Tibial nerve (tissue), 4 donors: Measurements from ENCODE around the gene TTC39A. TPM values are rescaled to one million over a fixed set of nuclear protein-coding genes. Genes with fewer than 3 reads are reported as not detected.
A peak's percentile ranks its signal among the peaks of the same experiment; 100 is the strongest.

Experiments used
- DNase-seq, 2 donors: peaks; one replicate each; pipeline ENCODE4 v3.0.0-alpha.2; 2019; ENCODE audit warnings: low spot score in 2 of 2
- H3K27ac ChIP-seq, 4 donors: fragments of 200-600 bp; sonication (generic) in 3 of 4; one replicate each; pipeline ENCODE4 v1.5.1; 2017 to 2019; ENCODE audit warnings: mild to moderate bottlenecking in 1 of 4
- H3K27me3 ChIP-seq, 2 donors: fragments of 200-600 bp; sonication (generic) in 1 of 2; one replicate each; pipeline versions ENCODE4 v1.5.1 to v1.6.0; 2017 to 2019
- H3K36me3 ChIP-seq, 3 donors: fragments of 200-600 bp; sonication (generic); one replicate each; pipeline ENCODE4 v1.5.1; 2018 to 2019
- H3K4me1 ChIP-seq, 4 donors: fragments of 200-600 bp; sonication (generic) in 3 of 4; one replicate each; pipeline ENCODE4 v1.5.1; 2017 to 2019
- H3K4me3 ChIP-seq, 4 donors: fragments of 200-600 bp; sonication (generic) in 3 of 4; one replicate each; pipeline ENCODE4 v1.5.1; 2017 to 2019; ENCODE audit warnings: mild to moderate bottlenecking in 1 of 4, moderate library complexity in 1 of 4
- H3K9me3 ChIP-seq, 4 donors: fragments of 200-600 bp; sonication (generic) in 3 of 4; one replicate each; pipeline ENCODE4 v1.5.1; 2017 to 2019
- CTCF ChIP-seq, 5 experiments: fragments of 200-600 bp in 3 of 5; fragments of 450-650 bp in 2 of 5; sonication (generic) in 3 of 5; IDR thresholded peaks; one replicate each; pipeline ENCODE4 v1.5.1; 2016 to 2019; ENCODE audit warnings: antibody characterized with exemption in 5 of 5, mild to moderate bottlenecking in 3 of 5, moderate library complexity in 2 of 5
- EP300 ChIP-seq, 2 donors: sonication (generic); formaldehyde crosslinking; IDR thresholded peaks; one replicate each; pipeline ENCODE4 v1.6.1; 2017; ENCODE audit warnings: antibody characterized with exemption in 2 of 2, mild to moderate bottlenecking in 1 of 2
- POLR2A ChIP-seq, 2 donors: fragments of 450-650 bp; IDR thresholded peaks; one replicate each; pipeline ENCODE4 v1.6.1; 2017; ENCODE audit warnings: antibody characterized with exemption in 2 of 2, mild to moderate bottlenecking in 2 of 2, moderate library complexity in 2 of 2
- WGBS, 2 donors: methylation state at CpG; one replicate each; pipeline ENCODE4 v1.1.5; 2018; 5-methylcytosine and 5-hydroxymethylcytosine counted together
- total RNA-seq, 4 donors: library from RNA; depleted of rRNA; stranded (reverse); fragments of >200 nt; gene quantifications; one replicate each; pipeline ENCODE4 v1.1.0, GENCODE V29; 2016

Gene TTC39A
- total RNA-seq, 4 donors from 2014 or later: 0.20 to 2.4 (median 0.84) TPM; not detected in 1

DNA sequence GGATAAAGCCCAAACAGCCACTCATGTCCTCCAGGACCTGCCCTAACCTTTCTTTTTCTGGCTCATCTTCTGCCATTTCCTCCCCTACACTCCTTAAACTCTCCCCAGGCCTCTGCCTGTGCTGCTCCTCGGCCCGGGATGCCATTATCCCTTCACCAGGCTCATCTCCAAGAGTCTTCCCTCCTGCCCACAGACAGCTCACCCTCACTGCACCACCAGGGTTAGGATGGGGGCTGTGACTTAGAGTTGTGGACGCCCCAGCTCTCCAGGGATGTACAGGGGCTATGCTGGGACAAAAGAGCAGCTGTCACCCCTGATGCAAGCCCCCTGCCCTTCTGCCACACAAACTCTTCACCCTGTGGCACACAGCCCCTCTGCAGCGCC is 32.0 kb downstream of the TTC39A start:
- DNase-seq: no peak
- H3K27me3 ChIP-seq: no peaks in the 10 kb centered on the region
- H3K36me3 ChIP-seq: no peaks in the 10 kb centered on the region
- WGBS, 2 donors: 84 to 88% methylated on average over 4 of the region's 4 CpGs
- no peak overlapping the region for H3K4me3 ChIP-seq
- peaks cover 0 to 13% (median 6%) of the 10 kb centered on the region in 4 donors for H3K4me1 ChIP-seq
- H3K27ac ChIP-seq: no peak overlapping the region
- no peak for TF ChIP-seq CTCF (IDR thresholded peaks at IDR 0.05)
- no peak for TF ChIP-seq POLR2A (IDR thresholded peaks at IDR 0.05)
- TF ChIP-seq EP300 (IDR thresholded peaks at IDR 0.05): no peak
- H3K9me3 ChIP-seq: no peaks in the 10 kb centered on the region

- TF ChIP-seq POLR2A (IDR thresholded peaks at IDR 0.05): no peak
- peaks cover 0 to 13% (median 6%) of the 10 kb centered on the region in 4 donors for H3K4me1 ChIP-seq
- H3K4me3 ChIP-seq: peak overlapping the region; percentile 28 to 56 (median 47)
- H3K27ac ChIP-seq: no peak overlapping the region
- H3K27me3 ChIP-seq: no peaks in the 10 kb centered on the region
- WGBS, 2 donors: 82 to 83% methylated on average over 25 of the region's 25 CpGs
- H3K9me3 ChIP-seq: no peaks in the 10 kb centered on the region
- no peak for DNase-seq
- no peaks in the 10 kb centered on the region for H3K36me3 ChIP-seq
These were observed 32.7 kb downstream of the TTC39A start for GRCh38 chr1:51297401-51298321.

DNA sequence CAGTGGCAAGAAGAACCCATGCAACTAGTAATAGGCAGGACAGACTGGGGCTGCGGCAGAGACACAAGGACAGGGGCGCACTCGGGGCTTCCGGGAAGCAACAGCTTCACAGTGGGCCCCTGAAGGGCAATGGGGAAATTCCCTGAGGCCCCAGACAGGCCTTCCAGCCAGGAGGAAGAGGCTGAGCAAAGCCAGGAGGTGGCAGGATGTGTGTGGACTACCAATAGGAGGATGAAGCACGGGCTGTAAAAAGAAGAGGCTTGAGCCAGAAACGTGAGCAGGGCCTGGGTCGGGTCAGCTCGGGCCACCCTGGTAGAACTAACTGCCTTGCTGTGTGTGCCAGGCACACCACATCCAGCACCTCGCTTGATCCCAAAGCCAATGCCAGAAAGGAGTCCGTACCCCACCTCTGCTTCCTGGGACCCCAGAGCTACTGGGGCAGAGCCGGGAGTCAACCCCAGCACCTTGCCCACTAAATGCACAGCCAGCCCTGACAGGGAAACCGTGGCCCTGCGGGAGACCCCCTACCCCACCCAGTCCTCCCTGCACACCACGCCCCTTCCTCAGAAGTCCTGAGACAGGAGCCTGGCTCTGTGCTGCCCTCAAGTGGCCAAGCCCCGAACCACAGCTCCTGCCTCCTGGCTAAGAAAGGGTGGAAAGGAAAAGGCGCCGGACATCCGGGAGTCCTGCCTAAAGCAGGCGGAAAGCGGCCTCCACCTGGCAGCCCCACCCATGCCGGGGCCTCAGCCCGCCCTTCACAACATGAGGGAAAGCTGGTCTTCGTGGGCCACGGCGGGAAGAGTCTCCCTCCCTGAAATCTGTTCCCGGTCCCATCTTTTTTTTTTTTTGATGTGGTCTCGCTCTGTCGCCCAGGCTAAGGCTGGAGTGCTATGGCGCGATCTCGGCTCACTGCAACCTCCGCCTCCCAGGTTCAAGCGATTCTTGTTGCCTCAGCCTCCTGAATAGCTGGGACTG is 33.7 kb downstream of the TTC39A start:
- H3K36me3 ChIP-seq: no peaks in the 10 kb centered on the region
- no peaks in the 10 kb centered on the region for H3K9me3 ChIP-seq
- no peaks in the 10 kb centered on the region for H3K27me3 ChIP-seq
- peak; percentile 70 to 87 for DNase-seq
- 28 to 48% methylated on average over 20 to 33 of the region's 33 CpGs for WGBS, 2 donors
- H3K27ac ChIP-seq: peak overlapping the region in 1 of 4 donors; percentile 31
- H3K4me3 ChIP-seq: peak overlapping the region; percentile 28 to 56 (median 47)
- peaks cover 0 to 13% (median 6%) of the 10 kb centered on the region in 4 donors for H3K4me1 ChIP-seq
- TF ChIP-seq POLR2A (IDR thresholded peaks at IDR 0.05): no peak
- TF ChIP-seq EP300 (IDR thresholded peaks at IDR 0.05): peak in 1 of 2 donors; percentile 30
- TF ChIP-seq CTCF (IDR thresholded peaks at IDR 0.05): peak; percentile 87 to 96 (median 94)

DNA sequence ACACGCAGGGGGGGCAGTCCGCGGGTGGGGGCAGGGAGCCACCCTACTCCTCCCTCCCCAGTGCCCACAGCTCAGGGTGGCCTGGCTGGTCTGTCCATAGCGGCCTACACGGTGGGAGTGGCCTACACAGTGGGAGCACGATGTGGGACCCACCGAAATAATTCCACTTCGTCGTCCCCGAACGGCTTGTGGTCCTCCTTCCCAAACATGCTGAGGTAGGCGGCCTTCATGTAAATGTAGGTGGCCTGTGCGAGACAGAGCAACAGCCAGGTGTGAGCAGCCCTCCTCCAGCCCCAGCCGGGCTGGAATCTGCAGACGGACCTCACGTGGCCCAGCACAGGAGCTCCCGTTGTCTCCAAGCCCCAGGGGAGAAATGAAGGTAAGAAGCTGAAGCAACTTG is 34.4 kb downstream of the TTC39A start:
- Histone ChIP-seq H3K27ac (no peak overlapping the region), H3K9me3 (no peaks in the 10 kb centered on the region), H3K4me3 (no peak overlapping the region), H3K4me1 (peaks cover 0 to 13% (median 6%) of the 10 kb centered on the region in 4 donors), H3K27me3 (no peaks in the 10 kb centered on the region), H3K36me3 (no peaks in the 10 kb centered on the region)
- DNase-seq: no peak
- TF ChIP-seq CTCF (IDR thresholded peaks at IDR 0.05): no peak
- WGBS, 2 donors: 91 to 93% methylated on average over 14 to 17 of the region's 17 CpGs

DNA sequence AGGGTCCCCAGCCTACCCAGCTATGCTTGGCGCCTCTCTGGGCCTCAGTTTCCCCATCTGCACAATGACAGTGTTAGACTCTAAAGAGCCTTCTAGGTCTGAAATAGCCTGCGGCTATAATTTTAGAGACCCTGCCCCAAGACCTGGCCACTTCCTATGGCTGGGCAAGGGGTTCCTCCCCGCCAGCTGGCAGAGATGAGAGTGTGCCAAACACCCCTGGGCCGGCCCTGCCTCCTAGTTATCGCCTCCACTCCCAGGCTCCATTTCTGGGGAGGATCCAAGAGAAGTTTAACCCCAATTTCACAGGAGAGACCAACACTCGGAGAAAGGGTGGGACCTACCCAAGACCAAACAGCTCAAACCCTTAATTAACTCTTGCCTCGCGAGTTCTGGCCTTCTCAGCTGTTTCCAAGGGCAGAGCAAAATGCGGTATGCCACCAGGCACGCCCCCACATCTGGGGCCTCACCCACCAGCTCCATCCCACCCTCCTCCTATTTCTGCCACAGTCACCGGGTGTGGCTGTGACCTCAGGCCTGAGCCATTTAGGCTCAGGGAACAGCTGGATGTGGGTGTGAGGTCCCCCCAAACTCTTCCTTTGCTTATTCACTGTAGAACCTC is 35.7 kb downstream of the TTC39A start:
- 68 to 71% methylated on average over 9 to 11 of the region's 11 CpGs for WGBS, 2 donors
- Histone ChIP-seq H3K4me3 (no peak overlapping the region), H3K4me1 (peaks cover 0 to 13% (median 6%) of the 10 kb centered on the region in 4 donors), H3K27ac (no peak overlapping the region), H3K27me3 (no peaks in the 10 kb centered on the region), H3K36me3 (no peaks in the 10 kb centered on the region), H3K9me3 (no peaks in the 10 kb centered on the region)
- no peak for TF ChIP-seq CTCF (IDR thresholded peaks at IDR 0.05)
- TF ChIP-seq POLR2A (IDR thresholded peaks at IDR 0.05): no peak
- TF ChIP-seq EP300 (IDR thresholded peaks at IDR 0.05): no peak
- DNase-seq: no peak
